NCI-H2171 (cell line): ENCODE data around the gene SLC16A5.
A peak's percentile ranks its signal among the peaks of the same experiment; 100 is the strongest.

Source experiments
- DNase-seq: peaks from one replicate; lab custom pipeline; 2025; lab: John Stamatoyannopoulos, UW

Gene SLC16A5

DNA sequence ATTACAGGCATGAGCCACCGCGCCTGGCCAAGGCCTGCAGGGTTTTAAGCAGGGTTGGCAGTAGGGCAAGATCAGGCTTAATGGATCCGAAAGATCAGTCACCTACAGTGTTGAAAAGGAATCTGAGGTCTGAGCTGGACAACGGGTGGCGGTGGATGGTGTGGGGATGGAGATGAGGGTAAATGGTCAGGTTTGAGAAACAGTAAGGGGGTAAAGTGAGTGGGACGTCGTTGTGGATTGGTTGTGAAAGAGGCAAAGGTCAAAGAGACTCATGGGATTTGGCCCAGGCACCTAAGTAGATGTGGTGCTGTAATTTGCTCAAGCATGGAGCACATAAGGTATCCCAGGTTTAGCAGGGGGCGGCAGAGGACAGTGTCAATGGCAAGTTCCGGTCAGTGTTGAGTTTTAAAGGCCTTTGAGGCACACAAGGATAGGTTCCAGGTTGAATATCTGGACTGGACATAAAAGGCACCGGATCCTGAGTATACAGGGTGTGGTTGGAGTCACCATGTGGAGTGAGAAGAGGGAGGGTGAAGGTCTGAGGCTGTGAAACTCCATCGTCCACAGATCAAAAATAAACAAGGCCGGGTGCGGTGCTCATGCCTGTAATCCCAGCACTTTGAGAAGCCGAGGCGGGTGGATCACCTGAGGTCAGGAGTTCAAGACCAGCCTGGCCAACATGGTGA lies 1.1 kb upstream of the SLC16A5 start:
- no peak for DNase-seq

GRCh38 chr17:75087182-75087557 lies 584 bp upstream of the SLC16A5 start:
- DNase-seq = no peak

DNA sequence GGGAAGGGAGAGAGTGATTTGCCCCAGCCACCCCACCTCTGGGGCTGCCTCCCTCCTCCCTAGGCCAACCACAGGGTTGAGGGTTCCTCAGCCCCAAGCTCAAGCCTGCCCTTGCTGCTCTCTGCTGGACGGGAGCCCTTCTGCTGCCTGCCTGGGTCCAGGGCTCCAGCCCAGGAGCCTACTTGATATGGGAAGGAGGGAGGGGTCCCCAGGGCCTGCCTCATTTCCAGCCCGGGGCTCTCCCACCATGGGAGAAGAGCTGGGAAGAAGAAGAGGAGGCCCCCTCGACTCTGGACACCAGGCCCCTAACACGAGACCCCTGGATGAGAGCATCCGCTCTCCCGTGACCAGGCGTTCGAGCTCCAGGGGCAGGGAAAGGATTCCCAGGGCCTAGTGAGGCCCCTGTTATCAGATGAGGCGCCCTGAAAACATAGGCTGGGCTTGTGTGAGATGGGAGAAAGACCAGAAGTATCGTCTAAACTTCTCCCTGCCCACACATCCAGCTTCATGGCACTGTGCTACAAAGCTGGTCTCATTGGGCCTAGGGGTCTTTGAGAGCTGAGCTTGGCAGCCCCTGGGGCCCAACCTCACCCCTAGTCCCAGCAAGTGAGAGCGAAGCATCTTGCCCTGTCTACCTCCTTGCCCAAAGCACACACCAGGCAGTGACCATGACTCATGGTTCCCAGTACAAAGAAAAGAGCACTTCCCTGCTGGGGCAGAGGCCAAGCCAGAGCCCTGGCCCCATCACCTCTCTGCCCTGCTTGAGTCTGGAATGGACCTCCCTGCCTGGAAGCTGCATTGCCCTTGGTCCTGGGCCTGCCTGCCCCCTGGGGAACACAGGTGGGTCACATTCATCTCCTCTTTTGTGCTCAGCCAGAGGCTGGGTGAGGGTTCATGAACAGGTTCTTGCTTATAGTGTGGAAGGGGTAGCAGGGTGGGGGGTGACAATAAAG lies 987 bp downstream of the SLC16A5 start:
- no peak for DNase-seq

DNA sequence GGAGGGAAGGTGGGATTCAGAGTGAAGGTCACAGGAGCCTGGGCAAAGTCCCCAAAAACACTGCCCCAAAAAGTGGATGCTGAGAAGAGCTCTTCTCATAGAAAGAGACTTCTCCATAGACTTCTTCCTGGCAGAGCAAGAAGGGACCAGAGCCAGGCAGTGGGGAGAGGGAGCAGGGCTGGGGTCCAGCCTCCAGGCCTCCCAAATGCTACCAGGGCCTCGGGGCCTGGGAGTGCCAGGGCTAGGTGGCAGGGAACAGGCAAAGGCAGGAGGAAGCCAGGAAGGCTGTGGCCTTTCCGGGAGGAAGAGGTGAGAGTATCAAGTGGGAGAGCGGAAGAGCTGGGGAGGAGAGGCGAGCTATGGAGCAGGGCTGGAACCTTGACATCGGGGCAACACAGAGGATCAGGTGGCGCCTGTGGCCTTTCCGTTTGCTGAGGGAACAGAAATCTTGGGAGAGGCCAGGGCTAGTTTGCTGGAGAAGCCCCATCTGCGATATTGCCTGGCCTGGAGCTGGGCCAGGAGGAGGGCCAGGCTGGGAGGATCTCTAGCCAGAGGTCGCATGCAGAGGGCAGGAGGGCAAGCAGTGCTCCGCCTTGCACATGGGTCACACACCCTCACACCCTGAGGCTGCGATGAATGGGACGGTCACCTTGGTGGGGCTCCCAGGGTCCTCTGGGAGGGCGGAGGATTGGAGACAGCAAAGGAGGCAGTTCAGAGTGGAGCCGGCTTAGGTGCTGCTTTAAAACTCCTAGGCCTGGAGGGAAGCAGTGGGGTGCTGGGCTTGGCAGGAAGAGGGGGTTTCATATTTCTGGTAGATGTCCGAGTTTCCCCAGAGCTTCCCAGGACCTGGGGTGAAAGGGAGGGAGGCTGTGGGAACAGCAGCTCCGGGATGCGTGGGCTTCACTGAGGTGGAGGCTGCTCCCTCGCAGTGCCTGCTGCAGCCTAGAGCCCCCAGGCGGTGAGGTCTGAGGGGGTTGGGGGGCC lies 3.4 kb downstream of the SLC16A5 start:
- no peak for DNase-seq

DNA sequence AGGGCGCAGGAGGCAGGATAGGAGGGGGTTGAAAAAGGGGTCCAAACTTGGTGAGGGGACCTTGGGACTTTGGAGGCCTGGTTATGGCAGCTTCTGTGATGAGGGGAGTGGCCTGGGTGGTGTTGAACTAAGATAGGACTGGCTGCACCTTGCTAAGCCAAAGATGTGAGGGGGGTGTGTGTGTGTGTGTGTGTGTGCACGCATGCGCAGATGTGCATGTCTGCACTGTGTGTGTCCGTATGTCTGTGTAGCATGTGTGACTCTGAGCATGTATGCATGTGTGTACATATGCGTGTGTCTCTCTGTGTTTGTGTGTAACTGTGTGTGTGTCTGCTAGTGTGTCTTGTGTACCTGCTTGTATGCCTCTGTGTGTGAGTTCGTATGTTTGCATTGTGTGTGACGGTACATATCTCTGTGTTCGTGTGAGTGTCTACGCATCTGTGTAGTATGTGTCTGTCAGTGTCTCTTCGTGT lies 4.1 kb downstream of the SLC16A5 start:
- no peak for DNase-seq

DNA sequence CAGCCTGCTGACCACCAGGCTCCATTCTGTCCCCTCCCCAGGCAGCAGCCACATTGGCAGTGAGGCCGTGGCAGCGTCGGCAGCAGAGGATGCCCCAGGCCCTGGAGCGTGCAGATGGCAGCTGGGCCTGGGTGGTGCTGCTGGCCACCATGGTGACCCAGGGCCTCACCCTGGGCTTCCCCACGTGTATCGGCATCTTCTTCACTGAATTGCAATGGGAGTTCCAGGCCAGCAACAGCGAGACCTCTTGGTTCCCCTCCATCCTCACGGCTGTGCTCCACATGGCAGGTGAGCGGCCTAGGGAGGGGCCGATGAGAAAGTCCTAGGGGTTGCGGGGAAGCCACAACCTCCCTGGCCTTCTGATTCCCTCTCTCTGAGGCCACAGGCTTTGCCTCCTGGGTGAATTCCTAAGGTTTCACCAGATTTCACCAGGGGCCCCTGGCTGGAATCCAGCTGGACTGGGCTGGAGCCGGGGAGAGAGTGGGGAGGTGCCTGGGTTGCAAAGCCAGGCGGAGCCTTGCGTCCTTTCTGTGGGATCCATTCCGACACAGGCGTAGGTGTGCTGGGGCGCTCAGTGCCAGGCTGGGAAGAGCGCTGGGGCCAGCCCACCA lies 5.9 kb downstream of the SLC16A5 start:
- no peak for DNase-seq

- no peak for DNase-seq
Observed at GRCh38 chr17:75094871-75095399, 7.2 kb downstream of the SLC16A5 start.

GRCh38 chr17:75096082-75096625 lies 8.4 kb downstream of the SLC16A5 start:
- no peak for DNase-seq

DNA sequence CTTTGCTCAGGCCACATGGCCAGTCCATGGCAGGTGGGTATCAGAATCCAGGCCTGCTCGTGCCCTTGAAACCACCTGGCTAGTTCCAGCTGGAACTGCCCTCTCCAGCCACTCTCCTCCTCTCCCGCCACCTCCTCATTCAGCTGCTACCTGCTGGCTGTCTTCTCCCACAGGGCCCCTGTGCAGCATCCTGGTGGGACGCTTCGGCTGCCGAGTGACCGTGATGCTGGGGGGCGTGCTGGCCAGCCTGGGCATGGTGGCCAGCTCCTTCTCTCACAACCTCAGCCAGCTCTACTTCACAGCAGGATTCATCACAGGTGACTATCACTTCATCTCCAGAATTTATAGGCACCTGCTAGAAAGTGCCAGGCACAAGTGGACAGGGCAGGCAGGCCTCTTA lies 10.1 kb downstream of the SLC16A5 start:
- no peak for DNase-seq

DNA sequence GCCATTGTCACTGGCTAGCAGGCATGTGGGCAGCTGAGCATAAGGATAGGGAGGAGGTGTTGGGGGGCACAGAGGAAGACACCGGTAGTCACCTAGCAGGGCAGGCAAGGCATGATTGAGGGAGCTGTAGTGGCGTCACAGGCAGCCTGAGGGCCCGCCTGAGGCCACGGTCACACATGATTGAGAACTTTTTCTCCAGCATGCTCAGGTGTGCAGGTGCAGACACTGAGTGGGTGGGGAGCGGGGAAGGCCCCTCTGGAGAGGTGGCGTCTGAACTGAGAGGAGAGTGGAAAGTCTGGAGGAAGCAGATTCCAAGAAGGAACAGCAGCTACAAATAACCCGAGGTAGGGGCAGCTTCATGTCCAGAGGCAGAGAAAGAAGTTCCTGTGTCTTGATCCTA lies 11.1 kb downstream of the SLC16A5 start:
- no peak for DNase-seq

DNA sequence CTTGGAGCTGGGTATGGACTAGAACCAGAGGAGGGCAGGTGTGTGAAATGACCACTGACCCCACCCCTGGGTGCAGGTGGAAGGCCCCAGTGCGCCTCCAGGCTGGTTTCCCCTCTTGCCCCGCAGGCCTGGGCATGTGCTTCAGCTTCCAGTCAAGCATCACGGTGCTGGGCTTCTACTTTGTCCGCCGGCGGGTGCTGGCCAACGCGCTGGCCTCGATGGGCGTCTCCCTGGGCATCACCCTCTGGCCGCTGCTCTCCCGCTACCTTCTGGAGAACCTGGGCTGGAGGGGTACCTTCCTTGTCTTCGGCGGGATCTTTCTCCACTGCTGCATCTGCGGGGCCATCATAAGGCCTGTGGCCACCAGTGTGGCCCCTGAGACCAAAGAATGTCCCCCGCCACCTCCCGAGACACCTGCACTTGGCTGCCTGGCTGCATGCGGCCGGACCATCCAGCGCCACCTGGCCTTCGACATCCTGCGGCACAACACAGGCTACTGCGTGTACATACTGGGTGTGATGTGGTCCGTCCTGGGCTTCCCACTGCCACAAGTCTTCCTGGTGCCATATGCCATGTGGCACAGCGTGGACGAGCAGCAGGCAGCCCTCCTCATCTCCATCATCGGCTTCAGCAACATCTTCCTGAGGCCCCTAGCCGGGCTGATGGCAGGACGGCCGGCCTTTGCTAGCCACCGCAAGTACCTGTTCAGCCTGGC lies 12.3 kb downstream of the SLC16A5 start:
- DNase-seq = no peak

DNA sequence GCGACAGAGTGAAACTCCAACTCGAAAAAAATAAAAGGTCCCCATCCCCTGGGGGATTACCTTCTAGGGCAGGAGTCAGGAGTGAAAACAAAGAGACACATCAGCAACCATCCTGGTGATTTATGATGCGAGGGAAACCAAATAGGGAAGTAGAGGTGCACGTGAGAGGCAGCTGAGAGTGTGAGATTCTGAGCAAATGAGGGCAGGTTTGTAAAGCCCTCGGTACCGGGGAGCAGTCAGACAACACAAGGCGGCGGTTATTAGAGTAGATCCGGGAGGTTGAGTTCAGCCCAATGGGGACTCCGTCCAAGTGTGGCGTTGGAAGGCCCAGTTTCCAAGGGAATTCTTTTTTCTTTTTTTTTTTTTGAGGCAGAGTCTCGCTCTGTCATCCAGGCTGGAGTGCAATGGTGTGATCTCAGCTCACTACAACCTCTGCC lies 14.6 kb downstream of the SLC16A5 start:
- DNase-seq = no peak

- DNase-seq = no peak
Observed at GRCh38 chr17:75103601-75104554, 16.1 kb downstream of the SLC16A5 start.

- peak; percentile 59 for DNase-seq
Observed at GRCh38 chr17:75105126-75106080, 17.6 kb downstream of the SLC16A5 start.

- DNase-seq = no peak
Observed at GRCh38 chr17:75108193-75108592, 20.4 kb downstream of the SLC16A5 start.

DNA sequence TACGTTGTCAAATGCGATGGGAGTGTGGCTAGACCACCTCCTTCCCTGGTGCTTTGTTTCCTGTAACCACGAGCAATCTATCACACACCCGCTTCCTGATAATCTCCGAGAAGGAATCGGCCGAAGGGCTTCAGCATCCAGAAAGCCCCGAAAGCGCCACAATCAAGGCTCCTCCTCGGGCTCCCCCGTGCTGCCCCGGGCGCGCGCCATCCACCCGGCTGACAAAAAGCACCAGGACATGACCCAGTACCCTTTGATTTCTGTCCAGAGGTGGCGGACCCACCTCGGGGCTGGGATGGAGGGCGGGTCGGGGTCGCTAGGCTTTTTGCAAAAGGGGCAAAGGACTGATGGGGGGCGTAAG lies 21.3 kb downstream of the SLC16A5 start:
- no peak for DNase-seq

GRCh38 chr17:75109407-75110233 lies 21.9 kb downstream of the SLC16A5 start, which contains the start of gene ARMC7:
Gene ARMC7 (plus strand): TSS chr17:75109969. CDS start chr17:75110289, 320 bp downstream.
- peak; percentile 78 for DNase-seq
